ENCODE results near the gene ZNF865.
A peak's percentile ranks its signal among the peaks of the same experiment; 100 is the strongest.
"Not testable (repeated sequence)": the region's sequence is repeated elsewhere in the genome, so short reads cannot be mapped to it uniquely, and the experiment has no call there.

ZNF865 gene

GRCh38 chr19:55605637-55606470, at the start of gene ZNF865:
ZNF865 (plus strand) TSS chr19:55605647; CDS start chr19:55613619, 7,972 bp downstream.
- H3K4me3 ChIP-seq (ENCODE audit: low read length) = peak within 1 kb of the TSS; percentile 92
- peak; percentile 69 for DNase-seq (ENCODE audit: low read depth)
- peak; percentile 87 for TF ChIP-seq CTCF (conservative IDR thresholded peaks at IDR 0.05; ENCODE audit: low read depth, low read length)

GRCh38 chr19:55559684-55560083, 45.8 kb upstream of the ZNF865 start:
- no peak for DNase-seq (ENCODE audit: low read depth)
- no peak for TF ChIP-seq CTCF (conservative IDR thresholded peaks at IDR 0.05; ENCODE audit: low read depth, low read length)

GRCh38 chr19:55563261-55563690, 42.2 kb upstream of the ZNF865 start:
- H3K4me3 ChIP-seq (ENCODE audit: low read length) = no peak overlapping the region
- no peak for TF ChIP-seq CTCF (conservative IDR thresholded peaks at IDR 0.05; ENCODE audit: low read depth, low read length)
- peak; percentile 87 for DNase-seq (ENCODE audit: low read depth)

More at GRCh38 chr19:55559684-55560083, 45.8 kb upstream of the ZNF865 start:
- H3K4me3 ChIP-seq (ENCODE audit: low read length) = no peak overlapping the region

GRCh38 chr19:55566823-55567222, 38.6 kb upstream of the ZNF865 start:
- DNase-seq (ENCODE audit: low read depth) = no peak
- no peak for TF ChIP-seq CTCF (conservative IDR thresholded peaks at IDR 0.05; ENCODE audit: low read depth, low read length)
- H3K4me3 ChIP-seq (ENCODE audit: low read length) = no peak overlapping the region

GRCh38 chr19:55567708-55568328, 37.6 kb upstream of the ZNF865 start:
- no peak for DNase-seq (ENCODE audit: low read depth)
- TF ChIP-seq CTCF (conservative IDR thresholded peaks at IDR 0.05; ENCODE audit: low read depth, low read length) = no peak
- no peak overlapping the region for H3K4me3 ChIP-seq (ENCODE audit: low read length)

GRCh38 chr19:55569477-55569876, 36.0 kb upstream of the ZNF865 start:
- not testable (repeated sequence) for DNase-seq (ENCODE audit: low read depth); H3K4me3 ChIP-seq (ENCODE audit: low read length)

- not testable (repeated sequence) for H3K4me3 ChIP-seq (ENCODE audit: low read length); DNase-seq (ENCODE audit: low read depth)
These were observed 31.5 kb upstream of the ZNF865 start for GRCh38 chr19:55573929-55574328.

GRCh38 chr19:55576746-55577145, 28.7 kb upstream of the ZNF865 start:
- no peak for DNase-seq (ENCODE audit: low read depth)
- TF ChIP-seq CTCF (conservative IDR thresholded peaks at IDR 0.05; ENCODE audit: low read depth, low read length) = no peak
- H3K4me3 ChIP-seq (ENCODE audit: low read length) = no peak overlapping the region

Data from retinal pigment epithelial cell (primary cell).